HG02571 (cell line): Measurements from ENCODE around the gene CNKSR1.

Experiments used
- ATAC-seq: cut with Tn5 transposase; IDR thresholded peaks from one replicate; pipeline ENCODE4 v1.9.1; 2021; ENCODE audit warnings: mild to moderate bottlenecking, moderate library complexity; ENCODE audit not compliant: unreplicated experiment

The CNKSR1 gene

DNA sequence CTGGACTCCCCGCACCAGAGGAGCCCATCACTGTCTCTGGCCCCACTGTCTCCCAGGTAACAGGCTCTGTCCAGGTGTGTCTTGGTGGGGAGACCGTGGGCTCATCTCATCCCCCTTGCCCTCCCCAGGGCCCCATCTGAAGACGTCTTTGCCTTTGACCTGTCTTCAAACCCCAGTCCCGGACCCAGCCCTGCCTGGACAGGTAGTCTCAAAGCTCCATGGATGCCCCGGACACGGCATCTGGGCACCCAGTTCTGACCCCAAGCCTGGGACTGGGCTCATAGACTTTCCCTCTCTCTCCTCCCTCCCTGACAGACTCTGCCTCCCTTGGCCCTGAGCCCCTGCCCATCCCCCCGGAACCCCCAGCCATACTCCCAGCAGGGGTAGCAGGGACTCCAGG, 6.8 kb downstream of the CNKSR1 start:
- no peak for ATAC-seq

DNA sequence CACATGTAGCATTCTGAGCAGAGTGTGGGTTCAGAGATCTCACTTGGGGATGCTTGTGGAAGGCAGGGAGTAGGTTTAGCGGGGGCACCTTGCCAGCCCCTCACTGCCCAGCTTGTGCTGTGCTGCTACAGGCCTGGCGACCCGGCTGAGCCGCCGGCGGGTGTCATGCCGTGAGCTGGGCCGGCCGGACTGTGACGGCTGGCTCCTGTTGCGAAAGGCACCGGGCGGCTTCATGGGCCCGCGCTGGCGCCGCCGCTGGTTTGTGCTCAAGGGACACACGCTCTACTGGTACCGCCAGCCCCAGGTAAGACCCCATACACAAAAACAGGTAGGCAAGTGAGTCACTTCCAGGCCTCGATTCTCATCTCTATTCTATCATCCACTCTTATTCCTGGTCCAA, 7.6 kb downstream of the CNKSR1 start:
- ATAC-seq, result no peak

DNA sequence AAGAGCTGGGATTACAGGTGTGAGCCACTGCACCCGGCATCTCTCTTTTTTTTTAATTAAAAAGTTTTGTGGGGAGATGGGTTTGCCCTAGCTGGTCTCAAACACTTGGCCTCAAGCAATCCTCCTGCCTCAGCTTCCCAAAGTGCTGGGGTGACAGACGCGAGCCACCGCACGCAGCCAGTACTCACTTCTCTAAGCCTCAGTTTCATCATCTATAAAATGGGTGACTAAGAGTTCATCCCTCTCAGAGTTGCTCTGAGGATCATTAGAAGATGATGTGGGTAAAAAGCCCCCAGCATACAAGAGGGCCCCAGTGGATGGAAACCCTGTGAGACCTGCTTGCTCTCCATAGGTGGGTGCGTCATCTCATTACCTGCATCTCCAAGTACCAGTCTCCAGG, 10.6 kb downstream of the CNKSR1 start:
- no peak for ATAC-seq

DNA sequence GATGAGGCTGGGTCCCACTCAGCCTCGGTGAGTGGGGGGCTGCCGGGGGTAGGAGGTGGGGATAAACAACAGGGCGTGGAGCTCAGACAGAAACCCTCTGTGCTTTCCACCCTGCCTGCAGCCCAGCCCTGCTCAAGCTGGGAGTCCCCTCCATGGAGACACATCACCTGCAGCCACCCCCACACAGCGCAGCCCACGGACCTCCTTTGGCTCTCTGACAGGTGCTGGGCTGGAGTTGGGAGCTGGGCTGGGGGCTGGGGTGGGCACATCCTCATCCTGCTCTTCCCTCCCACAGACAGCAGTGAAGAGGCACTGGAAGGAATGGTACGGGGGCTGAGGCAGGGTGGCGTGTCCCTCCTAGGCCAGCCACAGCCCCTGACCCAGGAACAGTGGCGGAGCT, 11.2 kb downstream of the CNKSR1 start:
- ATAC-seq, result no peak

DNA sequence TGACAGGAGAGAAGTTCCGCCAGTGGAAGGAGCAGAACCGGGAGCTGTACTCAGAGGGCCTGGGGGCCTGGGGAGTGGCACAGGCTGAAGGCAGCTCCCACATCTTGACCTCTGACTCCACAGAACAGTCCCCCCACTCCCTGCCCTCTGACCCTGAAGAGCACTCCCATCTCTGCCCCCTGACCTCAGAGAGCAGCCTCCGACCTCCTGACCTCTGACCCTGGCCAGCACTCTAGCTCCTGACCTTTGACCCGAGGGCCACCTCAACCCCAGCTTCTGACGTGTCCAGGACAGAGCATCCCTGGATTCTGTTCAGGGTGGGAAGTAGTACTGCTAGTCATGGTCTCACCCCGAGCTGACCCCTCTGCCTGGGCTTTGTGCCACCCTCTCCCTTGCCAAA, 12.0 kb downstream of the CNKSR1 start:
- no peak for ATAC-seq

DNA sequence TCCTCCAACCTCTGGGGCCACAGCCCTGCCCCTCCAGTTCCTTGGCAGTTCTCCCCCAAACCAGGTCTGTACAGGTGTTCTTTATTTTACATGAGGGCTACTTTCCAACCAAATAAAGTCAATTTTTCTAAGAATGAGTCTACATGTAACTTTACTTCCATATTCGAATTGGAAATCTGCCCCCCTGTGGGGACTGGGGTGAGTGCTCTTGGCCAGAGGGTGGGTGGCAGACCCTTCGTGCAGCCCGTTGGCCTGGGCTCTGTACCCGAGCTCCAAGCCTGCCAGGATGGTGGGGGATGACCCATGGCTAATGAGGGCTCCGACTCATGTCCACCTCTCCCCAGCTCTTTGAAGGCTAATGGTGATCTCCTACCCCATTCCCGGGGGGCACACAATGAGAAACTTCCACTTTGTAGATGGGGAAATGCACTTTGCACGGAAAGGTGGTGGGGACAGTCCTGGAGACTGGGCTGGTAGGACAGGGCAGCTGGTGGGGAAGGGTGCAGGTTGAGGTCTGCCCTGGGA, 12.5 kb downstream of the CNKSR1 start:
- no peak for ATAC-seq

DNA sequence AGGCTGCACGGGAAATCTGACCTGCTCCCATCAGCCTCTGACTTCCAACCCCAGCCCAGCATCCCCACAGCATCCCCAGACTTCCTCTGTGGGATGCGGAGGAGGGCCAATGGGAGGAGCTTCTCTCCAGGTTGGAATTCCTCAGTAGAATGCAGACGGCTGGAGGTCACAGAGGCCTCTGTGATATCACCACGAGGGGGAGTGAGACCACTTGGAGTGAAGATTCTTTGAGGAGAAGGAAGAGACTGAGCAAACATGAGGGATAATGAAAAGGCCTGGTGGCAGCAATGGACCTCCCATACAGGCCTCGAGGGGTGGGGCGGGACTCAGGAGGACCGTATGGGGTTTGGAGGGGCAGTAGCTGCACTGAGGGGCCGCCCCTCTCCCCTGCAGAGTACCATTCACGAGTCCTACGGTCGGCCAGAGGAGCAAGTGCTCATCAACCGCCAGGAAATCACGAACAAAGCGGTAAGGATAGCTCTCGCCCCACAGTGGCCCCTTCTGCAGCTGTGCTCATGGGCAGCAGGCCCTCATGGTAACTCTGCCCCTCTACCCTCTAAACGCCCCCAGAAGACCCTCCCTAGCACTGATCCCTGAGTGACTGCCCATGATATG, 13.2 kb downstream of the CNKSR1 start, which contains the start of gene CATSPER4:
Gene CATSPER4, plus strand, starts transcription at position 230 of the 615 bp plus-strand sequence. Its CDS starts 26 bp downstream, at position 256.
- ATAC-seq, result no peak

DNA sequence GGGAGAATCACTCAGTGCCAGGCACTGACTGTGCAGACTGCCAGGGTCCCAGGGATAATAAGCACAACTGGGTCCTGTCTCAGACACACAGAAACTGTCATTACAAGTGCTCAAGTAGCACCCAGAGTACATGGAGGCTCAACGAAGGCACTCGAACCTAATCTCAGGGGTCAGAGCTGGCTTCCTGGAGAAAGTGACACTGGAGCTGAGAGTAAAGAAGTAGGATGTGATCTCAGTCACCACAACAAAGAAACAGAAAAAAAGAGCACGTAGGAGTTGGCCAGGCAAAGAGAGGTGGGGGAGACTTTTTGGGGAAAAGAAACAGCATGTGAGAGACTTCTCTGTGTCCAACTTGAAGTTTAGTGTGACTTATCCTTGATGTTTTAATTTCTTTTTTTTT, 14.4 kb downstream of the CNKSR1 start:
- ATAC-seq, result no peak

DNA sequence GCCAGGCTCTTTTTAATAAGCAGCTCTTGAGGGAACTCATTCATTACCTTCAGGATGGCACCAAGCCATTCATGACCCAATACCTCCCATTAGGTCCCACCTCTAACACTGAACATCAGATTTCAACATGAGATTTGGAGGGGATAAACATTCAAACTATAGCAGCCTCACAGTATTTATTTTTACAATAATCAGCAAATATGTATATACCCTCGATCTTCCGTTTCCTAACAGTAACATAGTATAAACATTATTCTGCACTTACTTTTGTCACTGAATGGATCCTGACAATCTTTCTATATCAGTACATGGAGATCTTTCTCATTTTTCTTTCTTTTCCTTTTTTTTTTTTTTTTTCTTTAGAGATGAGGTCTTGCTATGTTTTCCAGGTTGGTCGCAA, 18.5 kb downstream of the CNKSR1 start:
- ATAC-seq, result no peak

DNA sequence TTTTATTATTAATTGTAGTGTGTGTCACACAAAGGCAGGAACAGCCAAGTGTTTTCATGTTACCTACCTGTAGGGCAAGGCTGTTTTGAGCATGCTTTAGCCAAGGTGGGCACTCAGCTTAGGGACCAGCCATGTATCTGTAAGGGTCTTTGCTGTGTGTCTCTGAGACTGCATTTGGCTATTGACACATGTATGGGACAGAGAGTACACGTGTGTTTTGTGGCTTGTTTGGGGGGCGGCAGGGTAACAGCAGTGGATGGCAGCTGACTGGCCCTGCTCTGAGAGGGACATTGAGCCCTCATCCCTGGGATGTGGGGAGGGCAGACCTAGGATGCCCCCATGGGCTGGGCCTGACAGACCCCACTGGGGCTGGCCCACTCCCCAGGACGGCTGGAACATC, 20.0 kb downstream of the CNKSR1 start:
- no peak for ATAC-seq

DNA sequence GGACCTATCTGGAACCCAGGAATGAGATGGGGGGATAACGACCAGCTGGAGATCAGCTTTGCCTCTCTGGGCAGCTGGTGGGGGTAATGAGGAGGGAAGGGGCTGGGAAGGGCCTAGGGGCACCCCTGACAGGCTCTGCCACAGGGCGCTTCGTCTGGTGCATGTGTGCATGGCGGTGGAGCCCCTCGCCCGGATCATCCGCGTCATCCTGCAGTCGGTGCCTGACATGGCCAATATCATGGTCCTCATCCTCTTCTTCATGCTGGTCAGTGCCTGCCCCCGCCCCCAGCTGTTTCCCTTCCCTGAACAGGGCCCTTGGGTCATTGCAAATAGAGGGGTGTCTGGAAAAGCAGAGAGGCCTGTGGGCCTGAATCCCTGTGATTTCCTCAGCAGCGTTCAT, 20.5 kb downstream of the CNKSR1 start:
- no peak for ATAC-seq

DNA sequence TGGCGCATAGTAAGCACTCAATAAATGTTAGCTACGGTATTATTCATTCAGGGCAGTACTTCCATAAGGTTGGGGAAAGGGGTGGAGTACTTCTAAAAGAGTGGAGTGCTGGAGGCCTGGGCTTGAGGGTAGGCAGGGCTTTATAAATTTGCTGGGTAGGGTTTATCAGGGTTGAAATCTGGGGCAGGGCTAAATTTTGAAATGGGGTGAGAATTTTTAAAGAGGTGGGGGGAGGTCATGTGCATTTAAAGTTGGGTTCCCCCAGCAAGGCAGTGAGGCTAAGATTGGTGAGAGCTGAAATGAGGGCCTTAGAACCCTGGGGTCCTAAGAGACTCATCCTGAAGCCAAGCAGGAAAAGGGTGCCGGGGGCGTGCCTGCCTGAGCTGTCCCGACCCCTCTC, 23.1 kb downstream of the CNKSR1 start:
- ATAC-seq, result no peak

DNA sequence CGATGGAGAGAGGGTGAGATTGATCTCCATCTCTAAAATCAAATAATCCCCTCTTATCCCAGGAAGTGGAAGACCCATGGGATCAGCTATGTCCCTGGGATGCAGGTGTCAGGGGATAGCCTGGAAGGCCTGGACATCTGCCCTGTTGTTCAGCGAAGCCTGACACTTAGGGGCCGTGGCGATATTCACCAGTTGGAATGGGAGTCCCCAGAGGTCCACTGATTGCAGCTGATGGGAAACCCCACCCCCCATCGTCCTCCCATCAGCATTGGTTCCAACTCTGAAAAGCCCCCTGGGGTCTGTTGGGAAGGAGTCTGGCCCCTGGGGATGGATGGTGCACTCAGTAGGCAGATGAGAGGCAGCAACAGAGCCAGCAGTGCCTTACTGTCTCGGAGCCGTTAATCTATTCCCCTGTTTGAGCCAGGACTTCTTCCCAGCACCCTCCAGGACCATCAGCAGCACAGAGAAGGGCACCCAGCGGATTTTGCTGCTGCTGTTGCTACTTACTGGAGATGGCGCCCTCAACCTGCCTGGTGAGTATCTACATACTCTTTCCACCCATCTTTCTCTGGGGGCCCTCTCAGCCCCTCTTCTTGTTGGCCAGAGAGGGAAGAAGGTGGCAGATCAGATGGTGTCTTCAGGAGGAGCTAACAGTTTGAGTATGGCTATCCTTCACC, 26.5 kb downstream of the CNKSR1 start:
- ATAC-seq, result no peak

DNA sequence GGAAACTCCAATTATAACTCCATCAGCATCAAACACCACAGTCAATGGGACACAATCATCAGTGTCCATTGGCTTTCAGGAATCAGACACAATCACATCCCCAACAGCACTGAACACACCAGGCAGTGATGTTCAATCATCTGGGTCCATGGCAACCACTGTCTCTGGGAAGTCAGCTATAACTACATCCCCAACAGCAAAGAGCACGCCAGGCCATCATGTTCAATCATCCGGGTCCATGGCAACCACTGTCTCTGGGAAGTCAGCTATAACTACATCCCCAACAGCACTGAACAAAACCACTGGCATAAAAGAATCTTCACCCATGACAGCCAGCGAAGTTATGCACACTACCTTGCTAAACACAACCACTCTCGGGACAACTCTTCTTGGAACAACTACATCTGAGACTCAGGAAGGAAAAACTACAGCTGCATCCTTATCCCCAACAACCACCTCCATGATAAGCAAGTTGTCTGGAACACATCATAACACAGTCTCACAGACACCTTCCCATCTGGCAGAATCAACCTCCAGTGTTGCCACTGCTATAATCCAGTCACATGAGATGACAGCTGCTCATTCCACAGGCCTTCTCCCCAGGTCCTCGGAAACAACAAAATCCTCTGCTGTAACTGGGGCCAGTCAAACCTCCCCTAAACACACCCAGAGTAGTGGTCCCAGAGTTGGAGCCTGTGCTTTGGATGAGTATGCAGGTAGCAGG, 33.0 kb downstream of the CNKSR1 start:
- no peak for ATAC-seq

DNA sequence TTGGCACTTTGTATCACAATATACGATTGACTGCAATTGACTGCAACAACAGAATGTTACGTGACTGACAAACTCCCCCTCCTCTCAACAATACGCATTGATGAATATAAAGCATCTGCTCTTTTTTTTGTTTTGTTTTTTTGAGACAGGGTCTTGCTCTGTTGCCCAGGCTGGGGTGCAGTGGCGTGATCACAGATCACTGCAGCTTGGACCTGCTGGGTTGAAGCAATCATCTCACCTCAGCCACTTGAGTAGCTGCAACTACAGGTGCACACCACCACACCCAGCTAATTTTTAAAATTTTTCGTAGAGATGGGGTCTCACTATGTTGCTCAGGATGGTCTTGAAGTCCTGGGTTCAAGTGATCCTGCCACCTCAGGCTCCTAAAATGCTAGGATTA, 35.4 kb downstream of the CNKSR1 start:
- ATAC-seq, result no peak

DNA sequence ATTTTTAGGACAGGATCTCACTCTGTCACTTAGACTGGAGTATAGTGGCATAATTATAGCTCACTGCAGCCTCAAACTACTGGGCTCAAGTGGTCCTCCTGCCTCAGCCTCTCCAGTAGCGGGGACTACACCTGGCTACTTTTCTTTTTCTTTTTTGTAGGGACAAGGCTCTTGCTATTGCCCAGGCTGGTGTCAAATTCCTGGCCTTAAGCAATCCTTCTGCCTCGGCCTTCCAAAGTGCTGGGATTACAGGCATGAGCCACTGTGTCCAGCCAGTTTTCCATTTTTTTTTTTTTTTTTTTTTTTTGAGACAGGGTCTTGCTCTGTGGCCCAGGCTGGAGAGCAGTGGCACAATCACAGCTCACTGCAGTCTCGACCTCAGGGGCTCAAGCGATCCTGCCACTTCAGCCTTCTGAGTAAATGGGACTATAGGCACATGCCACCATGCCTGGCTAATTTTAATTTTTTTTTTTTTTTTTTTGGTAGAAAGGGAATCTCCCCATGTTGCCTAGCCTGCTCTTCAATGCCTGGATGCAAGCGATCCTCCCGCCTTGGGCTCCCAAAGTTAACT, 36.1 kb downstream of the CNKSR1 start:
- no peak for ATAC-seq

DNA sequence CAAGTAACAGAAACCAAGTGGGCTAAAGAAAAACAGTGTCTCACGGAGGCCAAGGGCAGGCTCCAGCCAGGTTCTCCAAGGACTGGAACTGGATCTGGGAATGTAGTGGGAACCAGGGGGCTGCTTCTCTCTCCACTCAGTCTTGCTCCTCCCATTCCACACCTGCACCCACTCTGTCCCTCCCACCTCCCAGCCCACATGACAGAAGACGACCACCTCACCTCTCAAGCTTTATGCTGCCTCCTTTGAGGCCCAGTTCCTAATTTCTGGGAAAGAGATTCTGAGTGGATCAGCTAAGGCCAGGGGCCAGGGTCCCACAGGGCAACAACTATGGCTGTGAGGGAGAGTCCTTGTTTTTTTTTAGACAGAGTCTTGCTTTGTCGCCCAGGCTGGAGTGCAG, 38.0 kb downstream of the CNKSR1 start:
- no peak for ATAC-seq

DNA sequence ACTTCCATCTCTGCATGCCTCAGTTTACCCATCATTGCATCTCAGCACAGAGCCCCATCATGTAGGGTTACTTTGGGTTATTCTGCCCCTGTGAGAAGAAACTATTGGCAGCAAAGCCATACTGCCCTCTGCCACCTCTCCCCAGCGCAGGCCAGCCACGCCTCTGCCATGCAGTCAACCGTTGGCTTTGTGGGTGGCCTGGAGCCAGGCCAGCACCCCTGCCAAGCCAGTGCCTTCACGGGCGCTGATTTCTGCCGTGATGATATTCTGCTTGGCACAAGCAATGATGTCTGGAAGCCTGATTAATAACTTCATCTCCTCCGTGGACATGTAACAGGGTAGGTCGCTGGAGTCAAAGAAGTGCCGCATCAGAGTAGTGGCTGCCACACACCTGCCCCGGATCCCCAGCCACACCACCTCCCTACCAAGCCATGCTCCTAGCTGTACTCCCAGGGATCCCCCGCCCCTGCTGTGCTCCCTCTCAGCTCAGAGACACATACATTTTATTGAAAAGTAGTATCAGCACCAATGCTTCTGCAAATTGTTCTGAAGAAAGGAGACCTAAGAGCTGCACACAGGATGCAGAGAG, 41.7 kb downstream of the CNKSR1 start:
- no peak for ATAC-seq

DNA sequence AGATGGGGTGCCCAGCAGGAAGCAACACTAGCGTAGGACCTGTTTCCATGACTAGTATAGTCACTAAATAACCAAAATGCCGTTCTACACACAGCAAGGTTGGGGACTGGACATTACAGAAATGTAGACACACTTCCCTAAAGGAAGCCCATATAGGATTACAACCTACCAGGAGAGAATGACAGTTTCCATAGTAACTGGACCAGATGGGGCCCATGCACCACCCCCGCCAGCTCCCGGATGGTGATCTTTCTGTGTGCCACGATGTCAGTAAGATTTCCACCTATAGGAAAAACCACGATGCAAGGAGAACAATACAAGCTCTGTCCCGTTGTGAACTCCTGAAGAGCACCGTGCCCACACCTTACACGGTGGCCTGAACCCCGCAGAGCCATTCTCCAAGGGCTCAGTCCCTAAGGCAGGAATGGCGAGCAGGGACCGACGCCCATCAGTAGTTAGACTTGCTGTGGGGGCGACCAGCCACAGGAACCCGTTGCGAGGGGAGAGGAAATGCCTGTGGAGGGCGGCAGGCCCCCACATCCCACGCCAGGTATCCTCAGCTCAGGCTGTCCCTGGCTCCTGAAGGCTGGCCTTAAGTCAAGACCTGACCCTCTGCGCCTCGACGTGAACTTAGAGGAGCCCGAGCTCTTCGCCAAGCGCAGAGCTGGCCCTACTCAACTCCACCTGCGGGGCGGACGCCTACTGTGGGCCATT, 43.1 kb downstream of the CNKSR1 start:
- no peak for ATAC-seq

DNA sequence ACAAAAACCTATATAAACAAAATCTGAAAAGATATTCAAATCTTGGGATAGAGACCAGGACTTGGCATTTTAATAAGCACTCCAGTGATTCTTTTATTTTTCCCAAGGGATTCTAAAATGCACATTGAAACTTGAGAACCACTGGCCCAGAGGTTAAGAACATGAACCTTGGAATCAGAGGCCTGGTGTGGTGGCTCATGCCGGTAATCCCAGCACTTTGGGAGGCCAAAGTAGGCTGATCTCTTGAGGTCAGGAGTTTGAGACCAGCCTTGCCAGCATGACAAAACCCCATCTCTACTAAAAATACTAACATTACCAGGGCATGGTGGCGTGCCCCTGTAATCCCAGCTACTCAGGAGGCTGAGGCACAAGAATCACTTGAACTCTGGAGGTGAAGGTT, 43.8 kb downstream of the CNKSR1 start:
- ATAC-seq, result no peak

DNA sequence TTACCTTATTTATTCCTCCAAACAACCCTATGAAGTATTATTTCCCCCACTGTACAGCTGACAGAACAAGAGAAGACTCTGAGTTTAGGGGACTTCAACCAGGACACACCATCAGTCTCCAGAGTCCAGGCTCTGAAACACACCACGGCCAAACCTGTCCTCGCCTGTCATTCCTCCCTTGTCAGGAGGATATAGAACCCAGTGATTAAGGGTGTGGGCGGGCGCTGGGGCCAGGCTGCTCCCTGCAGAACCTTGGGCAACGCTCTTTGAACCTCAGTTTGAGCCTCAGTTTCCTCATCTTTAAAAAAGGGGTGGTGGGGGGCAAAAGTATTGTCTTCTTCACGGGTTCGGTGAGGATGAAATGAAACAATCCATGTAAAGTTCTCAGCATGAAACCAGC, 47.3 kb downstream of the CNKSR1 start:
- no peak for ATAC-seq
